Measurements from ENCODE around the gene PCBP3.
"Not testable (repeated sequence)": the region's sequence is repeated elsewhere in the genome, so short reads cannot be mapped to it uniquely, and the experiment has no call there.

PCBP3 gene

DNA sequence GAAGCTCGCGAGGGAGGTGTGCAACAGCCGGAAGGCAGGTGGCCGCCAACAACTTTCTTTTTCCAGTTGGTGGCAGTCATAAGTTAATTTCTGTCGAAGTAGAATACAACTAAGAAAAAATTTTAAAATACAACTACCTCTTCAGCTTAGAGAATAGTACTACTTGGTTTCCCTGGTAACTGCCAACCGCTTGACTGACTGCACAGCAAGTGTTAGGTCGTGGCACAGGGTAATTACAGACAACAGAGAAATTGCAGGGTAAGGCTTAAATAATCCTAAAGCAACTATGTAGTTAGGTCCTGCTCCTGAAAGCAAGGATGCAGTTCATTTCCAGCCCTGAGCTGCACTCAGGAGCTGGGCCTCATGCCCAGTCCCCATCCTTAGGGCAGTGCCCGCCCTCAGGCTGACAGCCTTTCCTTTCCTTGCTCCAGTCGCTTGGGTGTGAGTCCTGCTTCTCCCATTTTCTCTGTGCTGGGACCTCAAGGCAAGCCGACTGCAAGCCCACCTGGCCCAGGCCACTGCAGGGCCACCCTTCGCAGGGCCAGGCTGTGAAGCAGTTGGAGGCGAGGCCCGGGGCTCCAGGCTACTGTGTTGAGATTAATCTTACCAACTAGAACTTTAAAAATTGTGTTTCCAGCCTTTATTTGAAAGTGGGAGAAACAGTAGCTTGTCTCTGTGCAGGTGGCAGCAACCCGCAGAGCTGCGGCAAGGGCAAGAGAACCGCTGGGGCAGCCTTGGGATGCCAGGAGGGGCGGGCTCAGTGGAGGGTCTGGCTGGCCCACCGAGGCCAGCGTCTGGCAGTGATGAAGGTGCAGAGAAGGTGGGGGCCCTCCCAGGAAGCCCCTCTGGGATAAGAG lies 148.3 kb downstream of the PCBP3 start:
- DNase-seq: no peak

DNA sequence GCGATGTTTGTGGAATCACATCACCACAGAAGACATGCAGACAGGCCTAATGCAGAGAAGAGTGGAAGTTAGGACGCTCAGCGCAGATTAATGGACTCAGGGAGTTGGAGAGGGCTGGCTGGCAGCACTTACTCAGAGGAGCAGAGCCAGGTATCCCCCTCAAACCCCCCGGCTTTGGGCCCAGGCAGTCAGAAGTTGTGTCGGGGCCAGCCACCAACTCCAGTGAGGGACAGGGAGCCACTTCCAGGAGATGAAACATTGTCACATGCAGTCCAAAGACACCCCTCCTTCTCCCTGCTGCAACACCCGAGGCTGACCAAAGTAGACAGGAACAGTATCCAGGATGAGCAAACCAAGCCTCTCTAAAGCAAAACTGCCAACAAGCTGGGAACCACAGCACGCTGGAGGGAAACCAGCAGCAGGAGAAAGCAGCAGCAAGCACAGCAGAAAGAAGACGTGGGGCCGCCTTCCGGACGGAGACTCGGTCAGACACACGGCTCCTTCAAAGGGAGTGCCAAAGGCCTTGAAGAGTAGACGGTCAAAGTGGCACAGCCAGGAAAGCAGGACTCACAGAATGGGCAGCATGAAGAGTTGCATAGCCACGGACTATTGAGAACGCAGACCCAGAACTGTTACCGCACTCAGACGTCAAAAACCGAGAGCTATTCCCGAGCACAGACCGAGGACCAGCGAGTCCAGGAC lies 149.3 kb downstream of the PCBP3 start:
- DNase-seq: no peak

DNA sequence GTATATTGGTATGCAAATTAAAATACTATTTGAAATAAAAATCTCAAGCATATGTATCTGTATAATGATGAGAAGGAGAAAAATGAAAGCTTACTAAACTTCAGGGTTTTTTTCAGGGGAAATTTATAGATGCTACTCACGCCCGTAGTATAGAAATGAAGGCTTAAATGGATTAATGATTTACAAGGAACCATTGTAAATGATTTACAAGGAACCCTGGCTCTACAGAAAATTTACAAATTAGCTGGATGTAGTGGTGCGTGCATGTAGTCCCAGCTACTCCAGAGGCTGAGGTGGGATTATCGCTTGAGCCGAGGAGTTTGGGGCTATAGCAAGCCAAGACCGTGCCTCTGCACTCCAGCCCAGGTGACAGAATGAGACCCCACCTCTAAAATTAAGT lies 150.5 kb downstream of the PCBP3 start:
- no peak for DNase-seq

DNA sequence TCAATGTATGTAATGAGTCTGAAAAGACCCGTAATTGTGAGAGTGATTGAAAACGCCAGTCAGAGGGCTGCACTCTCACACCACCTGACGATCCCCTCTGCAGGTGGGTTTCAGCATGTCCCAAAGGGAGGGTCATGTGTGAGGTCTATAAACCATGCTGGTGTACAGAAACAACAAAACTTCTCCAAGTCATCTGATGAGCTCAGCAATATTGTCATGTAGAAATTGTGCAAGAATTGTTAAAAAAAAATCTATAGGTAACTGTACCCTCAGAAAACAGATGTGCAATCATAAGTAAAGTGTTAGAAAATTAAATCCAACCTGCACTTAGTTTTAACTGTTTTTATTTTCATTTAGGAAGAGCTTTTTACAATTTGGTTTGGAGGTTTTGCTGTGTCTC lies 152.5 kb downstream of the PCBP3 start:
- no peak for DNase-seq

DNA sequence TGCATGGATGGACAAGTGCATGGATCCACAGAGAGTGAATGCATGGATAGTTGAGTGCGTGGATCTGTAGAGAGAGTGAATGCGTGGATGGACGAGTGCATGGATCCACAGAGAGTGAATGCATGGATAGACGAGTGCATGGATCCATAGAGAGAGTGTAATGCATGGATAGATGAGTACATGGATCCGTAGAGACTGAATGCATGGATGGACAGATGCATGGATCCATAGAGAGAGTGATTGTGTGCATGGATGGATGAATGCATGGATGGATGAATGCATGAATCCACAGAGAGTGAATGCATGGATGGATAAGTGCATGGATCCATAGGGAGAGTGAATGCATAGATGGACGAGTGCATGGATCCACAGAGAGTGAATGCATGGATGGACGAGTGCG lies 153.8 kb downstream of the PCBP3 start:
- no peak for DNase-seq

DNA sequence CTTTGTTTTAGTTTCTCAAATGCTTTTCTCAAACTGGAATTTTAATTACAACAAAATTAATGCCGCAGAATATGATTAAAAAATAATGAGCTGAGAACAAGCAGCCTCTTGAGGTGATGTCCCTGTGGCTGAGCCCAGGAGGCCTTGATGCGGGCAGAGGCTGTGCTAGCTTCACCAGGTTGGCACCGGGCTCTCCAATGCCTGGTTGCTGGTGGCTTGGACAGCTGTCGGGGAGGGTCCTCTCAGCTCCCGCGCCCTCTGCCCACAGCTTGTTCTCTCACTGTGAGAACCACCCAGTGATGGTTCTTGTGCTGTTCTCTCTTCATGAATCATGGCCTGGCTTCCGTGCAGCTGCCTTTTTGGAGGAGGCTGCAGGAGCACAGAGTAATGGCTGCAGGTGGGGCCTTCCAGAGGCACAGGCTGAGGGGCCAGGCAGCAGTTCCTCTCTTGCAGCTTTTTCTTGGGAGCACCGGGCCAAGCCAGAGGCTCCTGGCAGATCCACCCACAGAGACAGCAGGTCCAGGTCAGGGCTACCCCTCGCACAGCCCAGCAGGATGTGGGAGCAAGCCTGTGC lies 156.3 kb downstream of the PCBP3 start:
- DNase-seq: no peak

DNA sequence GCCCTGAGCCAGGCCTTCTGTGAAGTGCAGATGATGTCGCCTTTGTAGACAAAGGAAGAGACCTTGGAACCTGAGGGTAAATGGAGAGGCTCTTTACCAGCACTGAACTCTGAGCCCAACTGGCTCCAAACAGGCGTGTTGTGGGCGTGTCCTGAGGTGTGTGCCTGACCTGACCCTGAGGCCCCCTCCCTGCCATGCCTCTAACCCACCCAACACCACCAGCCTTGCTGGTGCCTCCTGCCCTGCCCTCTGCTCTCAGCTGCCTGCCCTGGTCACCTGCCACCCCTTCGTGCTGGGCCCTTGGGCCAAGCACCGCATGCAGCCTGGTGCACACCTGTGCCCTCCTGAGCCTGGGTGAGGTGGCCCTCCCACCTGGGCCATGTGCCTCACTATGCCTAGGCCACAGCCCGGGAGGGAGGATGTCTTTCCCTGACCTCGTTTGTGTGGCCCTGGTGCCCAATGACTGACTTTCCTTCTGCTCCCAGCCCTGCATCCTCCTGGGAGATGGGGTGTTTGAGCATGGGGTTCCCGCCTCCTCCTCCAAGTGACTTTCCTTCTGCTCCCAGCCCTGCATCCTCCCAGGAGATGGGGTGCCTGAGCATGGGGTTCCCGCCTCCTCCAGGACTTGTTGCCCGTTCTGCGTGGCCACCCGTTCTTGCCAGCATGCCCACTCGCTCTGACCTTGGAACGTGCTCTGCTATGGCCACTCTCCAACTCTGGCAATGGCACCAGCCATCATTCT lies 157.0 kb downstream of the PCBP3 start:
- no peak for DNase-seq

DNA sequence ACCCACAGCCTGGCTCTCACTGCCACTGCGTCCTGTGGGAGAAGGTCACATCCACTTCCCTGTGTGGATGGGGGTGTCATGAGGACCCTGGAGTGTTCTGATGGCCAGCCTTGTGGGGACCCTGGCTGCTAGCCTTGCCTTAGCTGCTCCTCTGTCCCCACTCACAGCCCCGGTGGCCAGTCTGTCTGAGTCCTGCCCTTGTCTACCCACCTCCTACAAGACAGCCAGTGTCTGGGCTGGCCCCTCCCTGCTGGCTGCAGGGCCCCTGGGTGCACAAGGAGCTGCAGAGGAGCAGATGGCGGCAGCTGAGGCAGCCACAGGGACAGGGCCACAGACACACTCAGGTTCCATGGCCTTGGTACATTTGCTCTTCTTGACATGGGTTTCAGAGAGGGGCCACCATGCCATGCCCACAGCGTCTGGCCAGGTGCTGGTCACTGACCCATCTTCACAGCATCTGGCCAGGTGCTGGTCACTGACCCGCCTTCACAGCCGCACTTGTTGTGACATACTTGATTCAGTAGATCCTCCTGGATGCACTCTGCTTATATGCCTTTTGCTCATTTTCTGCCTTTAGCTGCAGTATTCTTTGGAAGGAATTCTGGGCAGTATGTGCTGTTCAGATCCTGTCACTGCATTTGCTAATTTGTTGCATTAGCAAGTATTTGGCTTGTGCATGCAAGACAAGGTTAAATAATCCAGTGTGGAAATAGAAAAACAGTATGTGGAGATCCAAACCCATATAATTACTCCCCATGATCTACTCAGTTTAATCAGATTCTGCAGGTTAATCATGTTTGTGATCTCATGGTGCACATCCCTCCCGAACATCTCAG lies 157.8 kb downstream of the PCBP3 start:
- DNase-seq: no peak

DNA sequence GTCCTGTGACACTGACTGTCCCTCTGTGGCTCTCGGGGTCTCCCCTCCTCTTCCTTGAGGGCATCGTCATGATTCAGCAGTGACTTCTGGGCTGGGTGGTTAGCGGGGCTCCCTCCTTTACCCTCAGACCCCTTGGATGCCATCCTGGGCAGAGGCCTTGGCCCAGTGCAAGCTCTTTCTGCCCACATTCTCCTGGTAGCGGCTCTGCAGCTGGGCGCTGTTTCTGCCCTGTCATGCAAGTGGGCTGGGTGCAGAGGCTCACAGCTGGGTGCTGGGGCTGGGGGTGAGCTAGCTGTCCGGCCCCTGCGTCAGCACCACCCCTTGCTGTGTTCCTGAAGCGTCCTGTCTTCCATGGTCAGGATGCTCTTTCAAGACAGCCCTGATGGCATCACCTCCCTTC lies 158.5 kb downstream of the PCBP3 start:
- DNase-seq: no peak

DNA sequence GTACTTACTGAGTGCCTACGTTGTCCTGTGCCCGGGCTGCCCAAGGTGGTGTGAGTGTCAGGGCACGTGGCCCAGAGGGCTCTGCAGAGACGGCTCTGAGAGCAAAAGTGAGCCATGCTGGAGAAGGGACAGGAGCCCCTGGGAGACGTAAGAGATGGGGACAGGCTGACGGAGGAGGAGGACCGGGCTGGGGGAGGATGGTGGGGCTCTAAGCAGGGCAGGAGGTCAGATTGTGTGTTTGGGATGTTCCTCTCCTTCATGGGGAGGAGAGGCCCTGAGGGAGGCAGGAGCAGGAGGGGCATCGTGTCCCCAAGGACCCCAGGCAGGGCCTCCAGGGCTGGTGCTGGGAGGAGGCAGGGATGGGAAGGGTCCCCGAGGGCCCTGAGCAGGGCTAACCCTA lies 158.9 kb downstream of the PCBP3 start:
- no peak for DNase-seq

DNA sequence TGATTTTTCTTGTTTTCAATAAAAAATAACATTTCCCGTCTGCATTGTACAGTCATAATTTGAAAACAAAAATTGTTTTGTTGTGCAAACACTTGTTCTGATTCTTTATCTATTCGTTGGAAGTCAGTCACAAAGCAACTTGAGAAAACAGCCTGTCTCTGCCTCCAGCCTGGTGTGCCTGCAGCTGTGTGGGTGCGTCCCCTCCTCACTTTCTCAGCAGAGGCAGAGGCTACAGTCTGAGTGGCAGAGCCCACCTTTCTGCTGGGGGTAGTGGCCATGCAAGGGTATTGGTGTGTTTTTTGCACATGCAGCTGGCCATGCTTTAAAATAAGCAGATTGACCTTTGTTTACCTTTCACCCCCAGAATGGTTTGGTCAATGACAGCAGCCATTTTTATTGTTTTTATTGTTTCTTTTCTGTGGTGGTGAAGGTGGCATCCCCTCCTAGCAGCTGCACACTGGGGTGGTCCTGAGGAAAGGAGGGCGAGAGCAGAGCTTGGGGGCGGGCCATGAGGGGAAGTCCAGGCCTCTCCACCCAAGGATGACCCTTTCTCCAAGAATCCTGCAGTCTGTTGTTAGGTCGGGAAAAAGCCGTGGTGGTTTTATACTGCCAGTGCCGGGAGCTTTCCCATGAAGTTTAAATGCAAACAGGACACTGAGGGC lies 159.6 kb downstream of the PCBP3 start:
- no peak for DNase-seq

DNA sequence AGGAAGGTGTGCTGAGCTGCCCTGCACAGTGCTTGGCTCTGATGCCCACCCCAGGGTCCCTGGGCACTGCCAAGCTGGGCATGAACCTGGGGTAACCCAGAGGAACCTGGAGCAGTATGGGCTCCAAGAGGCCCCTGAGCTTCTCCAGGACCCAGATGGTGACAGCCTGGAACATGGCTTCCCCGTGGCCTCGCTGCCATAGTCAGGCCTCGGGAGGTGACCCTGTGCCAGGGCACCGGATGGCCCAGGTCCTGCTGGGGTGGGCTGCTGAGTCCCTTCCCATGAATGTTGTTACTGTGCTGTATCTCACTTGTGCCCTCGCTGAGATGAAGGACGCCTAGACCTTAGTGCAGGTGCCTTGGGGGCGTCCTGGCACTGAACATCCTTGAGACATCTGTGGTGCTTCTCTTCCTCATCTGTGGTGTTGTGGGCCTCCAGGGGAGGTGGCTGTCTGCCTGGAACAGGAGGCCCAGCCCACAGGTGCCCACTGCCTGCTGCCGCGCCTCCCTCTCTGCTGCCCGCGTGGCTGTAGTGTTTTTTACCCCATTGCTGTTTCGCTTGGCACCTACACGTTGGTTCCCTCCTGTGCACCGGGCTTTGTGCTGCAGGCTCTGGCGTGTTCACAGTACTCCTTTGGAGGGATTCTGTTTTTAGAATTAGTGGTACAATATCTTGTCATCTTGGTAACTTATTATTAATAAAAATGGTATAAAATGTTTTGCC lies 160.3 kb downstream of the PCBP3 start:
- no peak for DNase-seq

DNA sequence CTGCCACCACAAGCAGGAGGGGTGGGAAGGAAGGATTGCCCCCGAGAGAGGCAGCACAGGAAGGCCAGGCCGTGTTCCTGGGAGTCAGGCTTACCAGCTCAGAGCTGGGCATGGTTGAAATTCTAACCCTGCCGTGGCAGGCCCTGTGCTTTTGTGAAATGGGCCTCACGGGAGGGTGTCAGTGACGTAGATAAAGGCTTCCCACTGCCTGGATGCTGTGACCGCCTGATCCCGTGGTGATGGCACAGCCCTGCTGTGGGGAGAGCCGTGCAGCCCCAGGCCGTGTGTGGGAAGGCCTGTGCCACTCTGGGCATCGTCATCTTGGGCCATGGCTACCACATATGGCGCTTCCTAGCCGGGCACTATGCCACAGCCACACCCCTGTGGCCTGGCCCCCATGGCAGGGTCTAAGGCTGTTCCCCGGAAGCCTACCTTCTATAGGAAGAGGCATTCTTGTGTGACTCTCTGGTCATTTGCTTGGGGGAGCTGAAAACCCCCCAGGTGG lies 161.3 kb downstream of the PCBP3 start:
- no peak for DNase-seq

DNA sequence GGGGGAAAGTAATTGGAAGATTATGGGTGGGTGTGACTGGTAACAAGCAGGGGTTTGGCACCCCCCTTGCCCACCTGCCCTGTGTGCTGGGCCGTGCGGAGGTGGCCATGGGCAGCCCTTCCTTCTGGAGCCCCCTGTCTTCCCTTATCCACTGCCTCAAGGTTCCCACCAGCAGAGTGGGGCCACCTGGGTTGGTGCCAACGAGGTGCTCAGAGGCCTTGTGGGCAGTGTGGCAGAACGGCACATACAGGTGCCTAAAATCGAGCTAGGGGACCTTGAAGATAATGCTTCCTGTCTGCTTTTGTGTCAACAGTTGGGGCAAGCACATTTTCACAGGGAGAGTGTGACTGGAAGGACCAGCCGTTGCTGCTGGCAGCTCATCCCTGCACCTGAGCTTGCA lies 161.8 kb downstream of the PCBP3 start:
- DNase-seq: no peak

DNA sequence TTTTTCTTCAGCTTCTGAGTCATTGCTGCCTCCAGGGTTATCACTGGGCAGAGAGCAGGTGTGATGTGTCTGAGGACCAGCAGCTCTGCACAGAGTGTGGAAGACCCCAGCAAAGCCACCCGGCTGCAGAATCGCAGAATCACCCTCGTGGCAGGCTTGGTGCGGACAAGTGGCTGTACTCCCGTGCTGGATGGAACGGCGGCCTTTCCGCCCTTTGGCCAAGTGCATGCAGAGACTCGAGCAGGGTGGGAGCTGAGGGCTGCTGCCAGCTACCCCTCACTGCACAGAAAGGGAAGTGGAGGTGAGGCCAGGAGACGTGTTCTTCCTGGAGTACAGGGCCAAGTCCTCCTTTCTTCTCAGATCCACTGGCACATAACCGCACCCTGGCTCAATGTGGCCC lies 162.5 kb downstream of the PCBP3 start:
- no peak for DNase-seq

DNA sequence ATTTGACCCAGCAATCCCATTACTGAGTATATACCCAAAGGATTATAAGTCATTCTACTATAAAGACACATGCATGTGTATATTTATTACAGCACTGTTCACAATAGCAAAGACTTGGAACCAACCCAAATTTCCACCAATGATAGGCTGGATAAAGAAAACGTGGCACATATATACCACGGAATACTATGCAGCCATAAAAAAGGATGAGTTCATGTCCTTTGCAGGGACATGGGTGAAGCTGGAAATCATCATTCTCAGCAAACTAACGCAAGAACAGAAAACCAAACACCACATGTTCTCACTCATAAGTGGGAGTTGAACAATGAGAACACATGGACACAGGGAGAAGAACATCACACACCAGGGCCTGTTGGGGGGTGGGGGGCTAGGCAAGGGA lies 165.1 kb downstream of the PCBP3 start:
- DNase-seq: not testable (repeated sequence)

DNA sequence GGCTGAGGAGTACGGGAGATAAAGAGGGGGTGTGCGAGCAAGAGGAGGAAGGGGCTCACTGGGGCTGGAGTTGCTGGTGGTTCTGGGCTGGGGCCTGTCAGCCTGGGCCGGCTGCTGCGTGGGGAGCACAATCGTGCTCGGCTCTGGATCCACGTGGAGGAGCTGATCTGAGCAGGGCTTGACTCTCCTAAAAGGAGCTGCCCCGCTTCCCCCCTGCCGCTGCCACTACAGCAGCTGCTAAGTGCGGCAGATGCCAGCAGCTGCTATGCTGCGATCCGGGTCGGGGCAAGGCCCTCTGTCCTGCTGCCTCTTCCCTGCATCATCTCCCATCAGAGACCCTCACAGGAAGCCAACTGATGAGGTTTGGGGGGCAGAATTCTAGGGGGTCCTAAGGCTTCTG lies 165.9 kb downstream of the PCBP3 start:
- DNase-seq: no peak

DNA sequence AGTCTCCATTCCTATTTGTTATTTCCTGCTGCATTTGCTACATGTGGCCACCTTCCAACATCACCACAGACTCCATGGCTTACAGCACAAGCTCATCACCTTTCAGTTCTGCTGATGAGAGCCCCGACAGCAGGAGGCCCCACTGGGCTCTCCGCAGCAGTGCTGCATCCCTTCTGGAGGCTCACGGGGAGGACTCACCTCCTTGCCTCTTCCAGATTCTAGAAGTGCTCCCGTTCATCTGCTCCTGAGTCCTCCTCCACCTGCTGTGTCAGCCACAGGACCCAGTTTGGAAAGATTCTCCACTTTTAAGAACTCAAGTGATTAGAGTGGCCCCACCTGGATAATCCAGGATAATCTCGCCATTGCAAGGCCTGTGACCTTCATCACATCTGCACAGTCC lies 167.6 kb downstream of the PCBP3 start:
- no peak for DNase-seq

DNA sequence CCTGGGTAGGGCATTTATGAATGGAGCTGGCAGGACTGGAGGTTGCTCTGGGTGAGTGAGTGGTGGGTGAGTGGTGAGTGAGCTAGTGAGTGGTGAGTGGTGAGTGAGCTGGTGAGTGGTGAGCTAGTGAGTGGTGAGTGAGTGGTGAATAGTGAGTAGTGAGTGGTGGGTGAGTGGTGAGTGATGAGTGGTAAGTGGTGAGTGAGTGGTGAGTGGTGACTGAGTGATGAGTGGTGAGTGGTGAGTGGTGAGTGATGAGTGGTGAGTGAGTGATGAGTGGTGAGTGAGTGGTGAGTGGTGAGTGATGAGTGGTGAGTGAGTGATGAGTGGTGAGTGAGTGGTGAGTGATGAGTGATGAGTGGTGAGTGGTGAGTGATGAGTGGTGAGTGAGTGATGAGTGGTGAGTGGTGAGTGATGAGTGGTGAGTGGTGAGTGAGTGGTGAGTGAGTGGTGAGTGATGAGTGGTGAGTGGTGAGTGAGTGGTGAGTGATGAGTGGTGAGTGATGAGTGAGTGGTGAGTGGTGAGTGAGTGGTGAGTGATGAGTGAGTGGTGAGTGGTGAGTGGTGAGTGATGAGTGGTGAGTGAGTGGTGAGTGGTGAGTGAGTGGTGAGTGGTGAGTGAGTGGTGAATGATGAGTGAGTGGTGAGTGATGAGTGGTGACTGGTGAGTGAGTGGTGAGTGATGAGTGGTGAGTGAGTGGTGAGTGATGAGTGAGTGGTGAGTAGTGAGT lies 170.8 kb downstream of the PCBP3 start:
- DNase-seq: not testable (repeated sequence)

DNA sequence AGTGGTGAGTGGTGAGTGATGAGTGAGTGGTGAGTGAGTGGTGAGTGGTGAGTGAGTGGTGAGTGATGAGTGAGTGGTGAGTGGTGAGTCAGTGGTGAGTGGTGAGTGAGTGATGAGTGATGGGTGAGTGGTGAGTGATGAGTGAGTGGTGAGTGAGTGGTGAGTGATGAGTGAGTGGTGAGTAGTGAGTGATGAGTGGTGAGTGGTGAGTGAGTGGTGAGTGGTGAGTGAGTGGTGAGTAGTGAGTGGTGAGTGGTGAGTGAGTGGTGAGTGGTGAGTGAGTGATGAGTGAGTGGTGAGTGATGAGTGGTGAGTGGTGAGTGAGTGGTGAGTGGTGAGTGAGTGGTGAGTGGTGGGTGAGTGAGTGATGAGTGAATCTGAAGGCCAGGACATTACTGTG lies 172.3 kb downstream of the PCBP3 start:
- DNase-seq: not testable (repeated sequence)

Data from stimulated activated CD4-positive, alpha-beta T cell treated with anti-CD3 and anti-CD28 coated beads, Interleukin-12 subunit alpha, Interleukin-12 subunit beta, amount 100 ng/mL, for 4 hours (primary cell).